H1 (cell line): ENCODE measurements around the gene RPL13A. TPM values are rescaled to one million over a fixed set of nuclear protein-coding genes. Genes with fewer than 3 reads are reported as not detected.

ENCODE experiments used
- CHD1 ChIP-seq: IDR thresholded peaks from 2 replicates; pipeline ENCODE4 v1.6.1; 2012; ENCODE audit warnings: low read depth, low read length, improper control_type of control experiment
- EGR1 ChIP-seq: IDR thresholded peaks from 2 replicates; pipeline ENCODE4 v1.6.1; 2011; ENCODE audit warnings: low read depth, low read length, borderline replicate concordance
- HDAC6 ChIP-seq: IDR thresholded peaks from one replicate; pipeline ENCODE4 v1.7.1; 2012; ENCODE audit warnings: low read depth, mild to moderate bottlenecking, inconsistent platforms, low read length, moderate library complexity
- JUND ChIP-seq: IDR thresholded peaks from 2 replicates; pipeline ENCODE4 v1.6.1; 2011; ENCODE audit warnings: mild to moderate bottlenecking, improper control_type of control experiment, low read length
- RFX5 ChIP-seq: IDR thresholded peaks from 2 replicates; pipeline ENCODE4 v1.6.1; 2011; ENCODE audit warnings: low read depth, low read length, improper control_type of control experiment, borderline replicate concordance
- SP2 ChIP-seq: IDR thresholded peaks from 2 replicates; pipeline ENCODE4 v1.6.1; 2012; ENCODE audit warnings: mild to moderate bottlenecking, low read length, inconsistent platforms
- SP4 ChIP-seq: IDR thresholded peaks from 2 replicates; pipeline ENCODE4 v1.6.1; 2012; ENCODE audit warnings: low read length, inconsistent platforms
- TAF7 ChIP-seq: optimal IDR thresholded peaks from 2 replicates; pipeline ENCODE3; 2011; ENCODE audit warnings: low read depth, mild to moderate bottlenecking, inconsistent platforms, low read length, moderate library complexity, borderline replicate concordance
- polyA plus RNA-seq, 7 experiments: library from polyadenylated mRNA; depleted of rRNA in 3 of 7; stranded (reverse) in 5 of 7; unstranded in 2 of 7; fragments of >200 nt in 5 of 7; fragments of 200-250 nt in 2 of 7; gene quantifications; 1 replicate in 5 of 7; 2 replicates in 1 of 7; 4 replicates in 1 of 7; pipeline versions ENCODE4 v1.2.1 to v1.2.3, GENCODE V29; 2011 to 2013; ENCODE audit warnings: missing spikeins in 2 of 7, mixed read lengths in 2 of 7
- total RNA-seq: library from RNA; stranded (reverse); fragmentation: NEBNext Ultra II Directional; extraction: Animal tissue kit (Norgen Biotek cat#: 25700); gene quantifications from 2 replicates; pipeline ENCODE4 v1.2.1, GENCODE V29; 2021
- TF ChIP-seq, protein P1 (sequence below): fragments of 300-600 bp; sonication (generic); IDR thresholded peaks from 2 replicates; pipeline ENCODE4 v1.7.1; 2012; ENCODE audit warnings: low read length, moderate library complexity, mild to moderate bottlenecking, inconsistent platforms; ENCODE audit not compliant: insufficient replicate concordance
- TF ChIP-seq, protein P2 (sequence below): IDR thresholded peaks from 2 replicates; pipeline ENCODE4 v1.6.1; 2011; ENCODE audit warnings: low read depth, mild to moderate bottlenecking, low read length; ENCODE audit not compliant: insufficient read depth

The RPL13A gene
- total and polyA plus RNA-seq, 2 of the 8 experiments (the other 6 are each of a cell fraction or from before 2014, with no cell fraction given): 3,305 to 8,868 TPM

DNA sequence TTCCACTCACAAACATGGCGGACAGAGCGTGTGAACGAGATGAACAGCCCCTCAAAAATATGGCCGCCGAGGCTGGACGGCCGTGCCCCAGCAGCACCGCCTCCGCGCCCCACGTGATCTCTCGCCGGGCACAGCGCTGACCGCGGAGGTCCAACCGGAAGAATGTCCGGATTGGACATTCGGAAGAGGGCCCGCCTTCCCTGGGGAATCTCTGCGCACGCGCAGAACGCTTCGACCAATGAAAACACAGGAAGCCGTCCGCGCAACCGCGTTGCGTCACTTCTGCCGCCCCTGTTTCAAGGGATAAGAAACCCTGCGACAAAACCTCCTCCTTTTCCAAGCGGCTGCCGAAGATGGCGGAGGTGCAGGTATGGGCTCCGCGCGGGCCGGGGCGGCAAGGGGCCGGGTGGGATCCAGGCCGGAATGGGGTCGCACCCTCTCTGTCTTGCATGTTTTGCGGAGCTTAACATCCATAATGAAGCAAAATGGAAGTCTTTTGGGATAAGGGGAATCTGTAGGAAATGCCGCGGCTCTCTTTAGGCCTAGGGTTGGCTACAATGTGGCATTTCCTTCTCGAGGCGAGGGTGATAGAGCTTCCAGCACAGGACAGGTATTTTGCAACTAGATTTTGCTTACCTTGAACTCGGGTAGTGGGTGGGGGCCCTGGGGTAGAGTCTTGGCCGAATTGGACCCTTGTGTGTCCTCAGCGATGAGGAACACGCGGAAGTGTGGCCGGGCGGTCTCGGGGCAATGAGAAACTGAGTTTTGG is at the start of gene RPL13A (continued):
- TF ChIP-seq, protein P1, sequence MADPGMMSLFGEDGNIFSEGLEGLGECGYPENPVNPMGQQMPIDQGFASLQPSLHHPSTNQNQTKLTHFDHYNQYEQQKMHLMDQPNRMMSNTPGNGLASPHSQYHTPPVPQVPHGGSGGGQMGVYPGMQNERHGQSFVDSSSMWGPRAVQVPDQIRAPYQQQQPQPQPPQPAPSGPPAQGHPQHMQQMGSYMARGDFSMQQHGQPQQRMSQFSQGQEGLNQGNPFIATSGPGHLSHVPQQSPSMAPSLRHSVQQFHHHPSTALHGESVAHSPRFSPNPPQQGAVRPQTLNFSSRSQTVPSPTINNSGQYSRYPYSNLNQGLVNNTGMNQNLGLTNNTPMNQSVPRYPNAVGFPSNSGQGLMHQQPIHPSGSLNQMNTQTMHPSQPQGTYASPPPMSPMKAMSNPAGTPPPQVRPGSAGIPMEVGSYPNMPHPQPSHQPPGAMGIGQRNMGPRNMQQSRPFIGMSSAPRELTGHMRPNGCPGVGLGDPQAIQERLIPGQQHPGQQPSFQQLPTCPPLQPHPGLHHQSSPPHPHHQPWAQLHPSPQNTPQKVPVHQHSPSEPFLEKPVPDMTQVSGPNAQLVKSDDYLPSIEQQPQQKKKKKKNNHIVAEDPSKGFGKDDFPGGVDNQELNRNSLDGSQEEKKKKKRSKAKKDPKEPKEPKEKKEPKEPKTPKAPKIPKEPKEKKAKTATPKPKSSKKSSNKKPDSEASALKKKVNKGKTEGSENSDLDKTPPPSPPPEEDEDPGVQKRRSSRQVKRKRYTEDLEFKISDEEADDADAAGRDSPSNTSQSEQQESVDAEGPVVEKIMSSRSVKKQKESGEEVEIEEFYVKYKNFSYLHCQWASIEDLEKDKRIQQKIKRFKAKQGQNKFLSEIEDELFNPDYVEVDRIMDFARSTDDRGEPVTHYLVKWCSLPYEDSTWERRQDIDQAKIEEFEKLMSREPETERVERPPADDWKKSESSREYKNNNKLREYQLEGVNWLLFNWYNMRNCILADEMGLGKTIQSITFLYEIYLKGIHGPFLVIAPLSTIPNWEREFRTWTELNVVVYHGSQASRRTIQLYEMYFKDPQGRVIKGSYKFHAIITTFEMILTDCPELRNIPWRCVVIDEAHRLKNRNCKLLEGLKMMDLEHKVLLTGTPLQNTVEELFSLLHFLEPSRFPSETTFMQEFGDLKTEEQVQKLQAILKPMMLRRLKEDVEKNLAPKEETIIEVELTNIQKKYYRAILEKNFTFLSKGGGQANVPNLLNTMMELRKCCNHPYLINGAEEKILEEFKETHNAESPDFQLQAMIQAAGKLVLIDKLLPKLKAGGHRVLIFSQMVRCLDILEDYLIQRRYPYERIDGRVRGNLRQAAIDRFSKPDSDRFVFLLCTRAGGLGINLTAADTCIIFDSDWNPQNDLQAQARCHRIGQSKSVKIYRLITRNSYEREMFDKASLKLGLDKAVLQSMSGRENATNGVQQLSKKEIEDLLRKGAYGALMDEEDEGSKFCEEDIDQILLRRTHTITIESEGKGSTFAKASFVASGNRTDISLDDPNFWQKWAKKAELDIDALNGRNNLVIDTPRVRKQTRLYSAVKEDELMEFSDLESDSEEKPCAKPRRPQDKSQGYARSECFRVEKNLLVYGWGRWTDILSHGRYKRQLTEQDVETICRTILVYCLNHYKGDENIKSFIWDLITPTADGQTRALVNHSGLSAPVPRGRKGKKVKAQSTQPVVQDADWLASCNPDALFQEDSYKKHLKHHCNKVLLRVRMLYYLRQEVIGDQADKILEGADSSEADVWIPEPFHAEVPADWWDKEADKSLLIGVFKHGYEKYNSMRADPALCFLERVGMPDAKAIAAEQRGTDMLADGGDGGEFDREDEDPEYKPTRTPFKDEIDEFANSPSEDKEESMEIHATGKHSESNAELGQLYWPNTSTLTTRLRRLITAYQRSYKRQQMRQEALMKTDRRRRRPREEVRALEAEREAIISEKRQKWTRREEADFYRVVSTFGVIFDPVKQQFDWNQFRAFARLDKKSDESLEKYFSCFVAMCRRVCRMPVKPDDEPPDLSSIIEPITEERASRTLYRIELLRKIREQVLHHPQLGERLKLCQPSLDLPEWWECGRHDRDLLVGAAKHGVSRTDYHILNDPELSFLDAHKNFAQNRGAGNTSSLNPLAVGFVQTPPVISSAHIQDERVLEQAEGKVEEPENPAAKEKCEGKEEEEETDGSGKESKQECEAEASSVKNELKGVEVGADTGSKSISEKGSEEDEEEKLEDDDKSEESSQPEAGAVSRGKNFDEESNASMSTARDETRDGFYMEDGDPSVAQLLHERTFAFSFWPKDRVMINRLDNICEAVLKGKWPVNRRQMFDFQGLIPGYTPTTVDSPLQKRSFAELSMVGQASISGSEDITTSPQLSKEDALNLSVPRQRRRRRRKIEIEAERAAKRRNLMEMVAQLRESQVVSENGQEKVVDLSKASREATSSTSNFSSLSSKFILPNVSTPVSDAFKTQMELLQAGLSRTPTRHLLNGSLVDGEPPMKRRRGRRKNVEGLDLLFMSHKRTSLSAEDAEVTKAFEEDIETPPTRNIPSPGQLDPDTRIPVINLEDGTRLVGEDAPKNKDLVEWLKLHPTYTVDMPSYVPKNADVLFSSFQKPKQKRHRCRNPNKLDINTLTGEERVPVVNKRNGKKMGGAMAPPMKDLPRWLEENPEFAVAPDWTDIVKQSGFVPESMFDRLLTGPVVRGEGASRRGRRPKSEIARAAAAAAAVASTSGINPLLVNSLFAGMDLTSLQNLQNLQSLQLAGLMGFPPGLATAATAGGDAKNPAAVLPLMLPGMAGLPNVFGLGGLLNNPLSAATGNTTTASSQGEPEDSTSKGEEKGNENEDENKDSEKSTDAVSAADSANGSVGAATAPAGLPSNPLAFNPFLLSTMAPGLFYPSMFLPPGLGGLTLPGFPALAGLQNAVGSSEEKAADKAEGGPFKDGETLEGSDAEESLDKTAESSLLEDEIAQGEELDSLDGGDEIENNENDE: no peak
- TF ChIP-seq RFX5 (peak; percentile 18; the same call in 1 of the 2 replicates), EGR1 (no peak; the same call in 1 of the 2 replicates), JUND (peak; percentile 87), TAF7 (peak; percentile 100), SP2 (peak; percentile 48; the same call in 1 of the 2 replicates), HDAC6 (no peak), SP4 (peak; percentile 73), CHD1 (peak; percentile 81)
- TF ChIP-seq, protein P2, sequence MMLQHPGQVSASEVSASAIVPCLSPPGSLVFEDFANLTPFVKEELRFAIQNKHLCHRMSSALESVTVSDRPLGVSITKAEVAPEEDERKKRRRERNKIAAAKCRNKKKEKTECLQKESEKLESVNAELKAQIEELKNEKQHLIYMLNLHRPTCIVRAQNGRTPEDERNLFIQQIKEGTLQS: peak; percentile 84; the same call in 1 of the 2 replicates
